GM23248 (cell line): ENCODE measurements around the gene IFNL2.

Experiments used
- EZH2 ChIP-seq: fragments of 200-600 bp; sonication (generic); IDR thresholded peaks from 2 replicates; pipeline ENCODE4 v1.6.1; 2018; ENCODE audit warnings: antibody characterized with exemption, mild to moderate bottlenecking; ENCODE audit not compliant: insufficient read depth, poor library complexity, severe bottlenecking
- EZH2phosphoT487 ChIP-seq: fragments of 200-600 bp; sonication (generic); IDR thresholded peaks from 2 replicates; pipeline ENCODE4 v1.6.1; 2018; ENCODE audit warnings: antibody characterized with exemption, moderate library complexity, mild to moderate bottlenecking, low read depth; ENCODE audit not compliant: insufficient read depth

DNA sequence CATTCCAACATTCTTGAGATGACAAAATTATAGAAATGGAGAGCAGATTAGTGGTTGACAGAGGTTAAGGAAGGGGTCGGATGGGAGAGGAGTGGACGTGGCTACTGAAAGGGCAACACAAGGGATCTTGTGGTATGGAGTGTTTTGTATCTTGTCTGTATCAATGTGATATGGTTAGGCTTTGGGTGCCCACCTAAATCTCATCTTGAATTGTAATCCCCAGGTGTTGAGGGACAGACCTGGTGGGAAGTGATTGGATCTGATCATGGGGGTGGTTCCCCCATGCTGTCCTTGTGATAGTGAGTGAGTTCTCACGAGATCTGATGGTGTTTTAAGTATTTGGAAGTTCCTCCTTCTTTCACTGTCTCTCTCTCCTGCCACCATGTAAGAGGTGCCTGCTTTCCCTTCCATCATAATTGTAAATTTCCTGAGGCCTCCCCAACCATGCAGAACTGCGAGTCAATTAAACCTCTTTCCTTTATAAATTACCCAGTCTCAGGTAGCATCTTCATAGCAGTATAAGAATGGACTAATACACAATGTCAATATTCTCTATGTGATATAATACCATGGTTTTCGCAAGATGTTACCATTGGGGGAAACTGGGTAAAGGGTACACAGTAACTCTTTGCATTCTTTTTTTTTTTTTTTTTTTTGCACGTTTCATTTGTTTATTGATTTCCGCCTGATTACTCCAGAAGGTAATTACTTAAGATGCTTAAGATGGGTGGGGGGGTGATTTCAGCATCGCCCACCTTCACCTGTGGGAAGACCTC is 14.6 kb upstream of the IFNL2 start:
- TF ChIP-seq EZH2 (no peak), EZH2phosphoT487 (no peak)
